GM12801 (cell line): ENCODE data around the gene GLCCI1.

Source experiments
- CTCF ChIP-seq: IDR thresholded peaks from one replicate; pipeline ENCODE4 v1.5.1; 2011; ENCODE audit warnings: control low read depth; ENCODE audit not compliant: insufficient read length; ENCODE audit errors: extremely low read depth

GLCCI1 gene

GRCh38 chr7:7944619-7945282 is 23.8 kb upstream of the GLCCI1 start:
- TF ChIP-seq CTCF = no peak

- TF ChIP-seq CTCF = no peak
These were observed 22.1 kb upstream of the GLCCI1 start for GRCh38 chr7:7946486-7946885.

- TF ChIP-seq CTCF = no peak
These were observed 20.4 kb upstream of the GLCCI1 start for GRCh38 chr7:7948232-7948631.

- no peak for TF ChIP-seq CTCF
These were observed 14.8 kb upstream of the GLCCI1 start for GRCh38 chr7:7953806-7954205.

GRCh38 chr7:7956531-7957128 is 12.0 kb upstream of the GLCCI1 start:
- TF ChIP-seq CTCF = no peak

GRCh38 chr7:7957513-7957912 is 11.1 kb upstream of the GLCCI1 start:
- no peak for TF ChIP-seq CTCF

GRCh38 chr7:7959979-7960670 is 8.5 kb upstream of the GLCCI1 start:
- no peak for TF ChIP-seq CTCF
